ENCODE results near the gene ITCH. TPM values are rescaled to one million over a fixed set of nuclear protein-coding genes. Genes with fewer than 3 reads are reported as not detected.

ITCH gene
- polyA plus RNA-seq, 1 donor from 2014 or later: 39.5 TPM

GRCh38 chr20:34547844-34548613, 185.0 kb downstream of the ITCH start:
- H3K4me3 ChIP-seq (ENCODE audit: low read length): no peak overlapping the region

More at GRCh38 chr20:34547844-34548613, 185.0 kb downstream of the ITCH start:
- TF ChIP-seq RAD21 (conservative IDR thresholded peaks at IDR 0.05): no peak
- TF ChIP-seq EZH2 (IDR thresholded peaks at IDR 0.05; ENCODE audit: borderline replicate concordance, insufficient read depth, low read length, poor library complexity, severe bottlenecking): no peak
- TF ChIP-seq EP300 (conservative IDR thresholded peaks at IDR 0.05; ENCODE audit: poor library complexity, severe bottlenecking): no peak
- no peak for TF ChIP-seq SMC3 (conservative IDR thresholded peaks at IDR 0.05; ENCODE audit: poor library complexity)
- no peak for TF ChIP-seq CTCF (IDR thresholded peaks at IDR 0.05; ENCODE audit: poor library complexity, severe bottlenecking)
- TF ChIP-seq REST (IDR thresholded peaks at IDR 0.05; ENCODE audit: borderline replicate concordance): no peak
- TF ChIP-seq MXI1 (conservative IDR thresholded peaks at IDR 0.05; ENCODE audit: poor library complexity, severe bottlenecking): no peak
- no peak for TF ChIP-seq POLR2AphosphoS5 (IDR thresholded peaks at IDR 0.05)
- H3K4me2 ChIP-seq (ENCODE audit: low read length): no peak overlapping the region
- no peak overlapping the region for H3K27ac ChIP-seq (ENCODE audit: low read length)
- no peaks in the 10 kb centered on the region for H3K9me2 ChIP-seq (ENCODE audit: insufficient read depth, low read length)
- no peaks in the 10 kb centered on the region for H3F3A ChIP-seq (ENCODE audit: insufficient read depth, low read length, poor library complexity, severe bottlenecking)
- H3K9ac ChIP-seq (ENCODE audit: low read length): no peak overlapping the region
- H3K79me2 ChIP-seq (replicated peaks; ENCODE audit: insufficient read depth, low read length): no peaks in the 10 kb centered on the region
- H3K36me3 ChIP-seq (ENCODE audit: insufficient read depth, low read length): no peaks in the 10 kb centered on the region
- no peaks in the 10 kb centered on the region for H3K9me3 ChIP-seq (ENCODE audit: low read length)
- no peaks in the 10 kb centered on the region for H4K20me1 ChIP-seq (ENCODE audit: insufficient read depth)
- H2AFZ ChIP-seq (ENCODE audit: low read depth, low read length): no peak overlapping the region
- no peaks in the 10 kb centered on the region for H3K27me3 ChIP-seq (ENCODE audit: insufficient read depth, low read depth, low read length)

Measured in neural cell (in vitro differentiated cells).